ENCODE results near the gene IDE. TPM values are rescaled to one million over a fixed set of nuclear protein-coding genes. Genes with fewer than 3 reads are reported as not detected.
A peak's percentile ranks its signal among the peaks of the same experiment; 100 is the strongest.

IDE gene
- total and polyA plus RNA-seq, 2 of the 13 experiments (the other 11 are each of a cell fraction or from before 2014, with no cell fraction given), result 16.1 to 52.1 TPM

DNA sequence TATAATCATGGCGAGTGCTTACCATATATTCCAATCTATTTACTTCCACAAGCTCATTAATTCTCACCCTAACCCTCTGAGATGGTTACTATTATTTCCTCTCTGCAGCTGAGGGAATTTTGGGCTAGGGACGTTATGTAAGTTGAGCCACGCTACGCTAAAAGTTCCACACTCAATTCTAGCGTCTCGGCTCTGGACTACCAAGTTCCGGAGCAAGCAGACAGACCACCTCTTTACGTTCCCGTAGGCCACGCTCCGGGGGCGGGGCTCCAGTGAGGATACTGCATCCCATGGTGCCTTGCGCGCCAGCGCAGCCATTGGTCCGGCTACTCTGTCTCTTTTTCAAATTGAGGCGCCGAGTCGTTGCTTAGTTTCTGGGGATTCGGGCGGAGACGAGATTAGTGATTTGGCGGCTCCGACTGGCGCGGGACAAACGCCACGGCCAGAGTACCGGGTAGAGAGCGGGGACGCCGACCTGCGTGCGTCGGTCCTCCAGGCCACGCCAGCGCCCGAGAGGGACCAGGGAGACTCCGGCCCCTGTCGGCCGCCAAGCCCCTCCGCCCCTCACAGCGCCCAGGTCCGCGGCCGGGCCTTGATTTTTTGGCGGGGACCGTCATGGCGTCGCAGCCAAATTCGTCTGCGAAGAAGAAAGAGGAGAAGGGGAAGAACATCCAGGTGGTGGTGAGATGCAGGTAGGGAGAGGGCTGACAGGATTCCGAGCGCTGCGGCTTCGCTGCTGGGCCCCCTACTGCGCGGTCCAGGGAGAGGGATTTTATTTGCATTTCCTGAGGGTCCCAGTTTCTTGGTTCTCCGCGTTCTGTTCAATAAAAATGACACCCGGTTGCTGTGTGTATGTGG, 19.1 kb upstream of the IDE start, which contains the start of gene KIF11 (continued):
- TF ChIP-seq ZNF441 (CRISPR knock-in tag; IDR thresholded peaks at IDR 0.05; ENCODE audit: borderline replicate concordance) (no peak; the same call in 1 of the 2 replicates), CENPT (CRISPR knock-in tag; IDR thresholded peaks at IDR 0.05; ENCODE audit: low read depth) (0 out of 2 replicates have a peak, but pooled peaks have one; percentile 61), NFYC (CRISPR knock-in tag; IDR thresholded peaks at IDR 0.05) (peak; percentile 86), REPIN1 (CRISPR knock-in tag; IDR thresholded peaks at IDR 0.05; ENCODE audit: borderline replicate concordance, low read depth) (peak; percentile 67), ZBTB21 (CRISPR knock-in tag; IDR thresholded peaks at IDR 0.05) (no peak), ZNF232 (CRISPR knock-in tag; IDR thresholded peaks at IDR 0.05; ENCODE audit: borderline replicate concordance) (peak; percentile 77; the same call in 1 of the 2 replicates), ARNT2 (CRISPR knock-in tag; IDR thresholded peaks at IDR 0.05; ENCODE audit: low read depth) (peak; percentile 93), ZNF549 (CRISPR knock-in tag; IDR thresholded peaks at IDR 0.05) (peak; percentile 24; the same call in 1 of the 2 replicates), ZNF703 (CRISPR knock-in tag; IDR thresholded peaks at IDR 0.05; ENCODE audit: borderline replicate concordance) (no peak), TP53 (CRISPR knock-in tag; conservative IDR thresholded peaks at IDR 0.05) (0 out of 2 replicates have a peak, but pooled peaks have one; percentile 39), ZNF558 (CRISPR knock-in tag; IDR thresholded peaks at IDR 0.05; ENCODE audit: borderline replicate concordance) (no peak; the same call in 1 of the 2 replicates), KLF15 (CRISPR knock-in tag; IDR thresholded peaks at IDR 0.05; ENCODE audit: borderline replicate concordance) (no peak), ATAD3A (CRISPR knock-in tag; IDR thresholded peaks at IDR 0.05) (no peak), ZNF468 (CRISPR knock-in tag; IDR thresholded peaks at IDR 0.05) (no peak), SIN3A (IDR thresholded peaks at IDR 0.05; ENCODE audit: borderline replicate concordance, low read depth, low read length) (peak; percentile 99)
- TF ChIP-seq, protein P1, sequence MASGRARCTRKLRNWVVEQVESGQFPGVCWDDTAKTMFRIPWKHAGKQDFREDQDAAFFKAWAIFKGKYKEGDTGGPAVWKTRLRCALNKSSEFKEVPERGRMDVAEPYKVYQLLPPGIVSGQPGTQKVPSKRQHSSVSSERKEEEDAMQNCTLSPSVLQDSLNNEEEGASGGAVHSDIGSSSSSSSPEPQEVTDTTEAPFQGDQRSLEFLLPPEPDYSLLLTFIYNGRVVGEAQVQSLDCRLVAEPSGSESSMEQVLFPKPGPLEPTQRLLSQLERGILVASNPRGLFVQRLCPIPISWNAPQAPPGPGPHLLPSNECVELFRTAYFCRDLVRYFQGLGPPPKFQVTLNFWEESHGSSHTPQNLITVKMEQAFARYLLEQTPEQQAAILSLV (CRISPR knock-in tag; IDR thresholded peaks at IDR 0.05; ENCODE audit: borderline replicate concordance), result peak; percentile 82; the same call in 1 of the 2 replicates
- TF ChIP-seq, protein P2, sequence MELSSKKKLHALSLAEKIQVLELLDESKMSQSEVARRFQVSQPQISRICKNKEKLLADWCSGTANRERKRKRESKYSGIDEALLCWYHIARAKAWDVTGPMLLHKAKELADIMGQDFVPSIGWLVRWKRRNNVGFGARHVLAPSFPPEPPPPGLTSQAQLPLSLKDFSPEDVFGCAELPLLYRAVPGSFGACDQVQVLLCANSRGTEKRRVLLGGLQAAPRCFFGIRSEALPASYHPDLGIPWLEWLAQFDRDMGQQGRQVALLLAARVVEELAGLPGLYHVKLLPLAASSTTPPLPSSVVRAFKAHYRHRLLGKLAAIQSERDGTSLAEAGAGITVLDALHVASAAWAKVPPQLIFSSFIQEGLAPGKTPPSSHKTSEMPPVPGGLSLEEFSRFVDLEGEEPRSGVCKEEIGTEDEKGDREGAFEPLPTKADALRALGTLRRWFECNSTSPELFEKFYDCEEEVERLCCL (CRISPR knock-in tag; IDR thresholded peaks at IDR 0.05; ENCODE audit: borderline replicate concordance), result no peak
- TF ChIP-seq, protein P3, sequence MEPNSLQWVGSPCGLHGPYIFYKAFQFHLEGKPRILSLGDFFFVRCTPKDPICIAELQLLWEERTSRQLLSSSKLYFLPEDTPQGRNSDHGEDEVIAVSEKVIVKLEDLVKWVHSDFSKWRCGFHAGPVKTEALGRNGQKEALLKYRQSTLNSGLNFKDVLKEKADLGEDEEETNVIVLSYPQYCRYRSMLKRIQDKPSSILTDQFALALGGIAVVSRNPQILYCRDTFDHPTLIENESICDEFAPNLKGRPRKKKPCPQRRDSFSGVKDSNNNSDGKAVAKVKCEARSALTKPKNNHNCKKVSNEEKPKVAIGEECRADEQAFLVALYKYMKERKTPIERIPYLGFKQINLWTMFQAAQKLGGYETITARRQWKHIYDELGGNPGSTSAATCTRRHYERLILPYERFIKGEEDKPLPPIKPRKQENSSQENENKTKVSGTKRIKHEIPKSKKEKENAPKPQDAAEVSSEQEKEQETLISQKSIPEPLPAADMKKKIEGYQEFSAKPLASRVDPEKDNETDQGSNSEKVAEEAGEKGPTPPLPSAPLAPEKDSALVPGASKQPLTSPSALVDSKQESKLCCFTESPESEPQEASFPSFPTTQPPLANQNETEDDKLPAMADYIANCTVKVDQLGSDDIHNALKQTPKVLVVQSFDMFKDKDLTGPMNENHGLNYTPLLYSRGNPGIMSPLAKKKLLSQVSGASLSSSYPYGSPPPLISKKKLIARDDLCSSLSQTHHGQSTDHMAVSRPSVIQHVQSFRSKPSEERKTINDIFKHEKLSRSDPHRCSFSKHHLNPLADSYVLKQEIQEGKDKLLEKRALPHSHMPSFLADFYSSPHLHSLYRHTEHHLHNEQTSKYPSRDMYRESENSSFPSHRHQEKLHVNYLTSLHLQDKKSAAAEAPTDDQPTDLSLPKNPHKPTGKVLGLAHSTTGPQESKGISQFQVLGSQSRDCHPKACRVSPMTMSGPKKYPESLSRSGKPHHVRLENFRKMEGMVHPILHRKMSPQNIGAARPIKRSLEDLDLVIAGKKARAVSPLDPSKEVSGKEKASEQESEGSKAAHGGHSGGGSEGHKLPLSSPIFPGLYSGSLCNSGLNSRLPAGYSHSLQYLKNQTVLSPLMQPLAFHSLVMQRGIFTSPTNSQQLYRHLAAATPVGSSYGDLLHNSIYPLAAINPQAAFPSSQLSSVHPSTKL (CRISPR knock-in tag; IDR thresholded peaks at IDR 0.05), result no peak
- TF ChIP-seq, protein P4, sequence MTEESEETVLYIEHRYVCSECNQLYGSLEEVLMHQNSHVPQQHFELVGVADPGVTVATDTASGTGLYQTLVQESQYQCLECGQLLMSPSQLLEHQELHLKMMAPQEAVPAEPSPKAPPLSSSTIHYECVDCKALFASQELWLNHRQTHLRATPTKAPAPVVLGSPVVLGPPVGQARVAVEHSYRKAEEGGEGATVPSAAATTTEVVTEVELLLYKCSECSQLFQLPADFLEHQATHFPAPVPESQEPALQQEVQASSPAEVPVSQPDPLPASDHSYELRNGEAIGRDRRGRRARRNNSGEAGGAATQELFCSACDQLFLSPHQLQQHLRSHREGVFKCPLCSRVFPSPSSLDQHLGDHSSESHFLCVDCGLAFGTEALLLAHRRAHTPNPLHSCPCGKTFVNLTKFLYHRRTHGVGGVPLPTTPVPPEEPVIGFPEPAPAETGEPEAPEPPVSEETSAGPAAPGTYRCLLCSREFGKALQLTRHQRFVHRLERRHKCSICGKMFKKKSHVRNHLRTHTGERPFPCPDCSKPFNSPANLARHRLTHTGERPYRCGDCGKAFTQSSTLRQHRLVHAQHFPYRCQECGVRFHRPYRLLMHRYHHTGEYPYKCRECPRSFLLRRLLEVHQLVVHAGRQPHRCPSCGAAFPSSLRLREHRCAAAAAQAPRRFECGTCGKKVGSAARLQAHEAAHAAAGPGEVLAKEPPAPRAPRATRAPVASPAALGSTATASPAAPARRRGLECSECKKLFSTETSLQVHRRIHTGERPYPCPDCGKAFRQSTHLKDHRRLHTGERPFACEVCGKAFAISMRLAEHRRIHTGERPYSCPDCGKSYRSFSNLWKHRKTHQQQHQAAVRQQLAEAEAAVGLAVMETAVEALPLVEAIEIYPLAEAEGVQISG (CRISPR knock-in tag; IDR thresholded peaks at IDR 0.05), result peak; percentile 91

Data from HepG2 (cell line).